GM23248 (cell line): ENCODE data around the gene PDRG1. TPM values are rescaled to one million over a fixed set of nuclear protein-coding genes. Genes with fewer than 3 reads are reported as not detected.
A peak's percentile ranks its signal among the peaks of the same experiment; 100 is the strongest.

Source experiments
- DNase-seq: peaks from one replicate; pipeline ENCODE4 v3.0.0-alpha.2; 2015
- H2AFZ ChIP-seq: fragments of 200-600 bp; sonication (generic); 2 replicates; pipeline ENCODE4 v1.6.1; 2016; ENCODE audit warnings: antibody characterized with exemption
- H3F3A ChIP-seq: fragments of 200-600 bp; sonication (generic); 2 replicates; pipeline ENCODE4 v1.6.1; 2016; ENCODE audit warnings: mild to moderate bottlenecking, antibody characterized with exemption, mixed run types; ENCODE audit not compliant: insufficient read depth
- H3K27ac ChIP-seq: fragments of 200-600 bp; sonication (generic); 2 replicates; pipeline ENCODE4 v1.5.1; 2016; ENCODE audit warnings: mild to moderate bottlenecking
- H3K27me3 ChIP-seq: fragments of 200-600 bp; sonication (generic); replicated peaks from 2 replicates; pipeline ENCODE4 v1.6.1; 2016; ENCODE audit warnings: mild to moderate bottlenecking; ENCODE audit not compliant: insufficient read depth
- H3K36me3 ChIP-seq: fragments of 200-600 bp; sonication (generic); 2 replicates; pipeline ENCODE4 v1.6.1; 2016; ENCODE audit warnings: low read depth, mild to moderate bottlenecking
- H3K4me1 ChIP-seq: fragments of 200-600 bp; sonication (generic); 2 replicates; pipeline ENCODE4 v1.6.1; 2016; ENCODE audit warnings: mild to moderate bottlenecking; ENCODE audit not compliant: insufficient read depth
- H3K4me2 ChIP-seq: fragments of 200-600 bp; sonication (generic); one replicate; pipeline ENCODE4 v1.6.1; 2016; ENCODE audit warnings: mild to moderate bottlenecking; ENCODE audit not compliant: unreplicated experiment
- H3K4me3 ChIP-seq: fragments of 200-600 bp; sonication (generic); 2 replicates; pipeline ENCODE4 v1.5.1; 2016; ENCODE audit warnings: mild to moderate bottlenecking
- H3K79me2 ChIP-seq: fragments of 200-600 bp; sonication (generic); 2 replicates; pipeline ENCODE4 v1.6.1; 2016; ENCODE audit warnings: mild to moderate bottlenecking; ENCODE audit not compliant: insufficient read depth
- H3K9ac ChIP-seq: fragments of 200-600 bp; sonication (generic); 2 replicates; pipeline ENCODE4 v1.6.1; 2016; ENCODE audit warnings: mild to moderate bottlenecking
- H3K9me2 ChIP-seq: fragments of 200-600 bp; sonication (generic); 2 replicates; pipeline ENCODE4 v1.6.1; 2016; ENCODE audit warnings: mixed run types, mild to moderate bottlenecking, moderate library complexity; ENCODE audit not compliant: insufficient read depth
- H3K9me3 ChIP-seq: fragments of 200-600 bp; sonication (generic); one replicate; pipeline ENCODE4 v1.6.1; 2017; ENCODE audit warnings: low read depth
- H4K20me1 ChIP-seq: fragments of 200-600 bp; sonication (generic); 2 replicates; pipeline ENCODE4 v1.6.0; 2016; ENCODE audit not compliant: insufficient read depth
- EZH2 ChIP-seq: fragments of 200-600 bp; sonication (generic); IDR thresholded peaks from 2 replicates; pipeline ENCODE4 v1.6.1; 2018; ENCODE audit warnings: antibody characterized with exemption, mild to moderate bottlenecking; ENCODE audit not compliant: insufficient read depth, poor library complexity, severe bottlenecking
- EZH2phosphoT487 ChIP-seq: fragments of 200-600 bp; sonication (generic); IDR thresholded peaks from 2 replicates; pipeline ENCODE4 v1.6.1; 2018; ENCODE audit warnings: antibody characterized with exemption, moderate library complexity, mild to moderate bottlenecking, low read depth; ENCODE audit not compliant: insufficient read depth
- WGBS, 2 experiments: methylation state at CpG; one replicate each; pipeline ENCODE4 v1.1.6; 2015 to 2017; ENCODE audit warnings: low lambda C conversion rate in 2 of 2, low coverage in 1 of 2; ENCODE audit errors: missing lambda C conversion rate in 2 of 2; 5-methylcytosine and 5-hydroxymethylcytosine counted together
- in situ Hi-C: fragments of 300-500 bp; cut with MboI; formaldehyde crosslinking; loops from 2 replicates; pipeline ENCODE4 v1.15.0; 2020
- polyA plus RNA-seq: library from polyadenylated mRNA; unstranded; fragments of >200 nt; fragmentation: Nextera tagmentation; extraction: Ambion mirVana; gene quantifications from 2 replicates; pipeline ENCODE4 v1.2.1, GENCODE V29; 2016
- total RNA-seq: library from RNA; depleted of rRNA; stranded (reverse); fragments of >200 nt; shearing (Covaris generic); gene quantifications from 2 replicates; pipeline ENCODE4 v1.2.3, GENCODE V29; 2014

The PDRG1 gene
- total and polyA plus RNA-seq, 2 experiments from 2014 or later = 10.8 to 16.7 TPM

DNA sequence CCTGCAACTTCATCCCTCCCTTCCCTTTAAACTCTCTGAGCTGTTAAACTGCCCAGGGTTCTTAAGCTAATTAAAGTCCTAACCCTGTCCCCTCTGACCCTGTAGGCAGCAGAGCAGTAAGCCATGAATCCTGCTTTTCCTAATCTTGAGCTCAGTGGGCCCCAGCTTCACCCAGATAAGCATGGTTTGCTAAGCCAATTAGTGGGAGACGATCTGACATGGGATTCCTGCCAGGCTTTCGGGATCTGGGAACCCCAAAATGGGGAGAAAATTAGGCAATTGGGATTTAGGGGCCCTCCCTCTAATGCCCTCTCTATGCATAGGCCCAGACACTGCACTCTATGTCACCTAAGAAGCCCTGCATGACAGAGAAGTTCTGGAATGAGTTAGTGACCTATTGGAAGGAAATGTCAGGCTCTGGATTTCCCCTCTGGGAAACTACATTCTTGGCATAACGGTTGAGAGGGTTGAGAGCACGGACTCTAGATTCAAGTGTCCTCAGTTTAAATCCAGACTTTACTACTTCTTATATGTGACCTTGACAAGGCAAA, 20.7 kb upstream of the PDRG1 start:
- Histone ChIP-seq H3K9ac (no peak overlapping the region), H3K9me2 (no peaks in the 10 kb centered on the region), H3K4me1 (no peaks in the 10 kb centered on the region), H4K20me1 (no peaks in the 10 kb centered on the region), H3K4me3 (no peak overlapping the region), H3K36me3 (no peaks in the 10 kb centered on the region), H3K27ac (no peak overlapping the region), H3K79me2 (no peaks in the 10 kb centered on the region), H3K9me3 (no peaks in the 10 kb centered on the region), H2AFZ (no peak overlapping the region), H3F3A (no peaks in the 10 kb centered on the region), H3K4me2 (no peak overlapping the region), H3K27me3 (peaks cover 45% of the 10 kb centered on the region)
- peak; percentile 21 for DNase-seq
- TF ChIP-seq EZH2phosphoT487 (no peak), EZH2 (no peak)
- 7 to 8% methylated on average over 4 of the region's 4 CpGs for WGBS, 2 experiments
- in situ Hi-C loops = no loop called here

DNA sequence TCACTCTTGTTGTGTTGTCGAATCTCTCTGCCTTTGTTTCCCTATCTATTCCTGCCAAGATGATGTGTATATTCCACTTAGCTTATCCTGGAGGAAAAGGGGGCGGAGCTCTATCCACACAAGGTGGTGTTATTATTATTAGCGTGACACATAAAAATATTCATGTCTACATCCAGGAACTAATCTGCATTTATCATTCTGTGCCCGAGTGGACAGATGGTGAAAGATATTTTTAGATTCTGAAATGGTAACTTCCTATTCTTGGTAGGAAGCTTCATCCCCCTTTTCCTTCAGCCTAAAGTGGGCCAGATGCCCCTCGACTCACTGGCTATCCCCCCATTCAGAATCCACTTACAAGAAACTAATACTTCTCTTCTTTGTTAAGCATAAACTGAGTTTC, 18.1 kb upstream of the PDRG1 start:
- H3K27ac ChIP-seq = no peak overlapping the region
- 19 to 26% methylated on average over 5 of the region's 5 CpGs for WGBS, 2 experiments
- no peaks in the 10 kb centered on the region for H3K4me1 ChIP-seq
- H2AFZ ChIP-seq = no peak overlapping the region
- H3K4me2 ChIP-seq = no peak overlapping the region
- H3K9ac ChIP-seq = no peak overlapping the region
- peaks cover 49% of the 10 kb centered on the region for H3K27me3 ChIP-seq
- no peak for TF ChIP-seq EZH2
- no peak for TF ChIP-seq EZH2phosphoT487
- no peaks in the 10 kb centered on the region for H3K9me3 ChIP-seq
- H3K9me2 ChIP-seq = no peaks in the 10 kb centered on the region
- DNase-seq = no peak
- no peaks in the 10 kb centered on the region for H3F3A ChIP-seq
- in situ Hi-C loops = no loop called here
- no peaks in the 10 kb centered on the region for H4K20me1 ChIP-seq
- H3K79me2 ChIP-seq = no peaks in the 10 kb centered on the region
- H3K4me3 ChIP-seq = no peak overlapping the region
- no peaks in the 10 kb centered on the region for H3K36me3 ChIP-seq

DNA sequence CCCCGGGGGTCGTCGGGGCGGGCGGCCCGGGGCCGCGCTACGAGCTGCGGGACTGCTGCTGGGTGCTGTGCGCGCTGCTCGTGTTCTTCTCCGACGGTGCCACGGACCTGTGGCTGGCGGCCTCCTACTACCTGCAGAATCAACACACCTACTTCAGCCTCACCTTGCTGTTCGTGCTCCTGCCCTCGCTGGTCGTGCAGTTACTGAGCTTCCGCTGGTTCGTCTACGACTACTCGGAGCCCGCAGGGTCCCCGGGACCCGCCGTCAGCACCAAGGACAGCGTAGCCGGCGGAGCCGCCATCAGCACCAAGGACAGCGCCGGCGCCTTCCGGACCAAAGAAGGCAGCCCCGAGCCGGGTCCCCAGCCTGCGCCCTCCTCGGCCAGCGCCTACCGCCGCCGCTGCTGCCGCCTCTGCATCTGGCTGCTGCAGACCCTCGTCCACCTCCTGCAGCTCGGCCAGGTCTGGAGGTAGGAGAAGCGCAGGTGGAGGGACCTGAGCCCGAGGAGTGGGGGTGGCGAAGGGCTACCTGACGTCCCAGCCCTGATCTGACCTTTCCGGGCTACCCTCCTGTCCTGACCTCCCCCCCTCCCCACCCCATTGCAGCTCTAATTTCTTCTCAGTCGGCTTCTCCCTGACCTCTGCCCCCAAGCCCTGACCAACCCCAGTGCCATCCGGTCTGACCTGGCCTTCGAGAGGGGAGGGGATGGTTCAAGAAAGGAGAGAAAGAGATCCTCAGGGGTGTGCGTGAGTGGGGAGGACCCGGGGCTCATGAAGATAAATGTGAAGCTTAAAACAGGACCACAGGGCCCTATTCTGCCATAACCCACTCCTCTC, 16.7 kb upstream of the PDRG1 start:
- Histone ChIP-seq H3K27ac (no peak overlapping the region), H3K27me3 (peaks cover 58% of the 10 kb centered on the region), H3K36me3 (no peaks in the 10 kb centered on the region), H3K4me1 (no peaks in the 10 kb centered on the region), H3K4me2 (no peak overlapping the region), H3K9ac (no peak overlapping the region), H3K4me3 (no peak overlapping the region), H3K9me3 (no peaks in the 10 kb centered on the region), H3K79me2 (no peaks in the 10 kb centered on the region), H4K20me1 (no peaks in the 10 kb centered on the region), H3K9me2 (no peaks in the 10 kb centered on the region), H3F3A (no peaks in the 10 kb centered on the region), H2AFZ (no peak overlapping the region)
- in situ Hi-C loops = no loop called here
- 2 to 3% methylated on average over 27 to 54 of the region's 57 CpGs for WGBS, 2 experiments
- TF ChIP-seq EZH2phosphoT487 (no peak), EZH2 (no peak)
- peak; percentile 74 for DNase-seq

DNA sequence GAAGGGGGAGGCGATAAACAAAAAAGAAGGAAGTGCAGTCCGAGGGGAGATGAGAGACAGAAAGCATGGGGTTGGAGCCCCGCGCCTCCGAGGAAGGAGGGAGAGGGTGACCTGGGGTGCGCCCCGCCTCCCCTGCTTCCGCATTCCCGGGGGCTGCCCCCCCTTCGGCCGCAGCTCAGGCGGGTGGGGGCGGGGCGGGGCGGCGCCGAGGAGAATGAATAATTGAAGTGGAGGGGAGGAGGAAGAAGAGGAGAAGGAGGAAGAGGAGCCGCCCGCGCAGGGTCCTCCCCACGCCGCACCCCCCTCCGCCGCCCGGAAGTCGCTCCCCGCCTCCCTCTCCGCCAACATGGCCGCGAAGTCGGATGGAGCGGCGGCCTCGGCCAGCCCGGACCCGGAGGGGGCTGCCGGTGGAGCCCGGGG, 16.0 kb upstream of the PDRG1 start, which contains the start of gene XKR7:
Gene XKR7 (plus strand): TSS at position 322 of the 420 bp plus-strand sequence. CDS start 25 bp downstream, at position 347.
- no peak for DNase-seq
- Histone ChIP-seq H3K9ac (no peak within 1 kb of the TSS), H3K4me3 (no peak within 1 kb of the TSS), H3K4me1 (no peaks in the 10 kb centered on the region), H3K9me3 (no peaks in the 10 kb centered on the region), H3K27me3 (peaks cover 59% of the 10 kb centered on the region), H3K36me3 (no peaks in the 10 kb centered on the region), H4K20me1 (no peaks in the 10 kb centered on the region), H2AFZ (no peak within 1 kb of the TSS), H3F3A (no peaks in the 10 kb centered on the region), H3K4me2 (no peak within 1 kb of the TSS), H3K27ac (no peak within 1 kb of the TSS), H3K79me2 (no peaks in the 10 kb centered on the region), H3K9me2 (no peaks in the 10 kb centered on the region)
- 5% methylated on average over 38 of the region's 38 CpGs; no CpG with 5 or more reads in 1 of the 2 experiments for WGBS, 2 experiments
- TF ChIP-seq EZH2phosphoT487 = no peak
- TF ChIP-seq EZH2 = no peak
- in situ Hi-C loops = no loop called here
